GM19240 (cell line): ENCODE measurements around the gene SEBOX.
"Not testable (repeated sequence)": the region's sequence is repeated elsewhere in the genome, so short reads cannot be mapped to it uniquely, and the experiment has no call there.

Source experiments
- DNase-seq: peaks from one replicate; pipeline ENCODE4 v3.0.0; 2011; ENCODE audit warnings: low spot score; ENCODE audit not compliant: insufficient read length

SEBOX gene

GRCh38 chr17:28341516-28341915 lies 23.5 kb downstream of the SEBOX start:
- DNase-seq = no peak

GRCh38 chr17:28340374-28340773 lies 24.6 kb downstream of the SEBOX start:
- DNase-seq = no peak

- no peak for DNase-seq
Observed at GRCh38 chr17:28339431-28339830, 25.6 kb downstream of the SEBOX start.

- DNase-seq = not testable (repeated sequence)
Observed at GRCh38 chr17:28338769-28339212, 26.2 kb downstream of the SEBOX start.

GRCh38 chr17:28338056-28338768 lies 26.8 kb downstream of the SEBOX start:
- no peak for DNase-seq

- no peak for DNase-seq
Observed at GRCh38 chr17:28335959-28336871, 28.8 kb downstream of the SEBOX start.

GRCh38 chr17:28335201-28335958 lies 29.6 kb downstream of the SEBOX start, which contains the start of the genes IFT20 and TNFAIP1:
Gene IFT20 (minus strand): TSS chr17:28335472. CDS start chr17:28331985, 3,487 bp downstream.
Gene TNFAIP1 (plus strand): TSS chr17:28335761. CDS start chr17:28339522, 3,761 bp downstream.
- DNase-seq = peak; percentile 96

- DNase-seq = no peak
Observed at GRCh38 chr17:28334666-28335200, 30.3 kb downstream of the SEBOX start.

GRCh38 chr17:28334171-28334570 lies 30.8 kb downstream of the SEBOX start:
- no peak for DNase-seq

- no peak for DNase-seq
Observed at GRCh38 chr17:28333083-28333746, 31.8 kb downstream of the SEBOX start.

GRCh38 chr17:28331891-28332420 lies 33.0 kb downstream of the SEBOX start:
- DNase-seq = no peak

- no peak for DNase-seq
Observed at GRCh38 chr17:28330671-28331070, 34.3 kb downstream of the SEBOX start.

GRCh38 chr17:28328325-28328724 lies 36.7 kb downstream of the SEBOX start:
- DNase-seq = no peak

GRCh38 chr17:28327709-28328108 lies 37.3 kb downstream of the SEBOX start:
- DNase-seq = no peak

- DNase-seq = no peak
Observed at GRCh38 chr17:28327031-28327607, 37.9 kb downstream of the SEBOX start.

GRCh38 chr17:28326114-28326513 lies 38.9 kb downstream of the SEBOX start:
- no peak for DNase-seq

GRCh38 chr17:28325211-28325610 lies 39.8 kb downstream of the SEBOX start:
- DNase-seq = no peak

GRCh38 chr17:28324781-28325180 lies 40.2 kb downstream of the SEBOX start:
- DNase-seq = no peak

GRCh38 chr17:28324267-28324745 lies 40.7 kb downstream of the SEBOX start:
- DNase-seq = no peak
